ENCODE results near the gene ADAMTS8.

DNA sequence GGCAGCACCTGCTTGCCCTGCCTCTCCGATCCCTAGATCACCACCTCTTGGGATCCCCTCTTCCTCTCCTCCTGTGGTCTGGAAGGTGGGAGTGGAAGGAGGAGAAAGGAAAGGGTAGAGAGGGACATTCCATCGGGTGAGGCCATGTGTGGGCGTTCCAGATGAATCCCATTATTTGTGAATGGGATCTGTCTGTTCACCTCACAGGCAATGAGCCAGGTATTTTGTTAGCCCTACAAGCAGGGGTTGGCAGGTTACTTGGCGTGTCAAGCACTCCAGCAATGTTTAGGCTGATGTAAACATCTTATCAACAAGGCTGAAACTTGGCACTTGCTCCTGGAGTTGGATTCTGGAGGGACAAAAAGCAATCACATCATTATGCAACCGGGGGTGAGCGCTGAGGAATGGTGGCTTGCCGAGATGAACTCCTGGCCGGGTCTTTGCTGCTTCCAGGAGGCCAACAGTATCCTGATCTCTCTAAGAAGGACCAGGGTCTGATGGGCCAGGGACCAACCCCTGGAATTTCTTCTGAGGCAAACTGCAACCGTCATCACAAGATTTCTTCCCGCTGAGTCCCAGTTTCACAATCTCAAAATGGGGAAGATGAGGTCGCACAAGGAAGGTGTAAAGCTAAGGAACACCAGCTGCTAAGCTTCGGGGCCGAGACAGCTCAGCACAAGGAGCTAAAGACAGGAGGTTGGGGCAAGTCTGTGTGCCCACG lies 7.8 kb downstream of the ADAMTS8 start:
- TF ChIP-seq, protein P1, sequence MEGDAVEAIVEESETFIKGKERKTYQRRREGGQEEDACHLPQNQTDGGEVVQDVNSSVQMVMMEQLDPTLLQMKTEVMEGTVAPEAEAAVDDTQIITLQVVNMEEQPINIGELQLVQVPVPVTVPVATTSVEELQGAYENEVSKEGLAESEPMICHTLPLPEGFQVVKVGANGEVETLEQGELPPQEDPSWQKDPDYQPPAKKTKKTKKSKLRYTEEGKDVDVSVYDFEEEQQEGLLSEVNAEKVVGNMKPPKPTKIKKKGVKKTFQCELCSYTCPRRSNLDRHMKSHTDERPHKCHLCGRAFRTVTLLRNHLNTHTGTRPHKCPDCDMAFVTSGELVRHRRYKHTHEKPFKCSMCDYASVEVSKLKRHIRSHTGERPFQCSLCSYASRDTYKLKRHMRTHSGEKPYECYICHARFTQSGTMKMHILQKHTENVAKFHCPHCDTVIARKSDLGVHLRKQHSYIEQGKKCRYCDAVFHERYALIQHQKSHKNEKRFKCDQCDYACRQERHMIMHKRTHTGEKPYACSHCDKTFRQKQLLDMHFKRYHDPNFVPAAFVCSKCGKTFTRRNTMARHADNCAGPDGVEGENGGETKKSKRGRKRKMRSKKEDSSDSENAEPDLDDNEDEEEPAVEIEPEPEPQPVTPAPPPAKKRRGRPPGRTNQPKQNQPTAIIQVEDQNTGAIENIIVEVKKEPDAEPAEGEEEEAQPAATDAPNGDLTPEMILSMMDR (IDR thresholded peaks at IDR 0.05; ENCODE audit: low read depth, low read length) = no peak
- TF ChIP-seq EZH2phosphoT487 (IDR thresholded peaks at IDR 0.05; ENCODE audit: low read depth) = no peak

Data from OCI-LY3 (cell line).